H9 (cell line): Measurements from ENCODE around the gene PLCXD3. TPM values are rescaled to one million over a fixed set of nuclear protein-coding genes. Genes with fewer than 3 reads are reported as not detected.

Source experiments
- DNase-seq: peaks from one replicate; pipeline ENCODE4 v3.0.0-alpha.2; 2017
- H2AFZ ChIP-seq: one replicate; pipeline ENCODE4 v1.6.1; 2013; ENCODE audit warnings: mild to moderate bottlenecking, low read length, control low read depth, moderate library complexity
- H2AK5ac ChIP-seq: 2 replicates; pipeline ENCODE4 v1.6.1; 2013; ENCODE audit warnings: low read length, control low read depth, mixed read lengths; ENCODE audit not compliant: insufficient read length
- H2BK120ac ChIP-seq: one replicate; pipeline ENCODE4 v1.6.1; 2013; ENCODE audit warnings: low read depth, mild to moderate bottlenecking, low read length, control low read depth, inconsistent platforms; ENCODE audit not compliant: poor library complexity, severe bottlenecking
- H2BK12ac ChIP-seq: 2 replicates; pipeline ENCODE4 v1.6.1; 2013; ENCODE audit warnings: low read length, control low read depth, mixed read lengths, low read depth; ENCODE audit not compliant: insufficient read length
- H2BK15ac ChIP-seq: 2 replicates; pipeline ENCODE4 v1.6.1; 2013; ENCODE audit warnings: low read depth, low read length, control low read depth
- H2BK20ac ChIP-seq: one replicate; pipeline ENCODE4 v1.6.1; 2013; ENCODE audit warnings: low read depth, mild to moderate bottlenecking, low read length, control low read depth, inconsistent platforms; ENCODE audit not compliant: poor library complexity, severe bottlenecking
- H2BK5ac ChIP-seq: 2 replicates; pipeline ENCODE4 v1.6.1; 2013; ENCODE audit warnings: low read length, control low read depth, mixed read lengths; ENCODE audit not compliant: insufficient read length
- H3K14ac ChIP-seq: 2 replicates; pipeline ENCODE4 v1.6.1; 2013; ENCODE audit warnings: low read length, control low read depth; ENCODE audit not compliant: insufficient read depth
- H3K18ac ChIP-seq: 2 replicates; pipeline ENCODE4 v1.6.1; 2013; ENCODE audit warnings: low read depth, mild to moderate bottlenecking, mixed read lengths, low read length, control low read depth; ENCODE audit not compliant: insufficient read length
- H3K23ac ChIP-seq: 2 replicates; pipeline ENCODE4 v1.6.1; 2013; ENCODE audit warnings: low read length, control low read depth, mixed read lengths, low read depth; ENCODE audit not compliant: insufficient read length
- H3K23me2 ChIP-seq: 2 replicates; pipeline ENCODE4 v1.6.1; 2013; ENCODE audit warnings: low read depth, mild to moderate bottlenecking, mixed read lengths, low read length, control low read depth; ENCODE audit not compliant: insufficient read length, poor library complexity, severe bottlenecking
- H3K27ac ChIP-seq: 2 replicates; pipeline ENCODE4 v1.5.1; 2013; ENCODE audit warnings: low read length, control low read depth, mixed read lengths, low read depth; ENCODE audit not compliant: insufficient read length
- H3K27me3 ChIP-seq: 2 replicates; pipeline ENCODE4 v1.6.1; 2013; ENCODE audit warnings: low read length, control low read depth, inconsistent platforms; ENCODE audit not compliant: insufficient read depth
- H3K4ac ChIP-seq: 2 replicates; pipeline ENCODE4 v1.6.1; 2013; ENCODE audit warnings: low read depth, mild to moderate bottlenecking, control low read depth, inconsistent platforms, low read length, moderate library complexity
- H3K4me1 ChIP-seq: 2 replicates; pipeline ENCODE4 v1.6.1; 2013; ENCODE audit warnings: low read length, control low read depth, inconsistent platforms; ENCODE audit not compliant: insufficient read depth
- H3K4me2 ChIP-seq: 2 replicates; pipeline ENCODE4 v1.6.1; 2013; ENCODE audit warnings: low read length, control low read depth, mixed read lengths; ENCODE audit not compliant: insufficient read length, insufficient read depth
- H3K56ac ChIP-seq: 2 replicates; pipeline ENCODE4 v1.6.1; 2013; ENCODE audit warnings: low read depth, mild to moderate bottlenecking, mixed read lengths, low read length, control low read depth; ENCODE audit not compliant: insufficient read length
- H3K79me1 ChIP-seq: 2 replicates; pipeline ENCODE4 v1.6.1; 2013; ENCODE audit warnings: low read depth, mild to moderate bottlenecking, moderate library complexity, low read length, control low read depth, inconsistent platforms; ENCODE audit not compliant: insufficient read depth, poor library complexity, severe bottlenecking
- H3K79me2 ChIP-seq: 2 replicates; pipeline ENCODE4 v1.6.1; 2013; ENCODE audit warnings: low read length, control low read depth, inconsistent platforms; ENCODE audit not compliant: insufficient read depth
- H3K9ac ChIP-seq: 2 replicates; pipeline ENCODE4 v1.6.1; 2013; ENCODE audit warnings: low read length, control low read depth, mixed read lengths; ENCODE audit not compliant: insufficient read length; ENCODE audit errors: extremely low read depth
- H3K9me3 ChIP-seq: one replicate; pipeline ENCODE4 v1.6.1; 2013; ENCODE audit warnings: low read depth, low read length, inconsistent platforms; ENCODE audit not compliant: control insufficient read depth
- H3T11ph ChIP-seq: one replicate; pipeline ENCODE4 v1.6.1; 2013; ENCODE audit warnings: mild to moderate bottlenecking, low read length, control low read depth, inconsistent platforms
- H4K20me1 ChIP-seq: one replicate; pipeline ENCODE4 v1.6.1; 2013; ENCODE audit not compliant: control insufficient read depth, insufficient read length, insufficient read depth
- H4K5ac ChIP-seq: 2 replicates; pipeline ENCODE4 v1.6.1; 2013; ENCODE audit warnings: low read depth, mild to moderate bottlenecking, mixed read lengths, low read length, control low read depth; ENCODE audit not compliant: insufficient read length
- H4K8ac ChIP-seq: replicated peaks from 2 replicates; pipeline ENCODE4 v1.6.1; 2013; ENCODE audit warnings: low read length, control low read depth, mixed read lengths, low read depth; ENCODE audit not compliant: insufficient read length
- H4K91ac ChIP-seq: 2 replicates; pipeline ENCODE4 v1.6.1; 2013; ENCODE audit warnings: low read depth, mild to moderate bottlenecking, moderate library complexity, mixed read lengths, low read length, control low read depth; ENCODE audit not compliant: insufficient read length
- H3K27ac Mint-ChIP-seq, 3 experiments: 2 replicates in 2 of 3; 3 replicates in 1 of 3; pipeline ENCODE4 v1.8.0; 2020 to 2021; ENCODE audit warnings: mixed read lengths in 3 of 3, mild to moderate bottlenecking in 1 of 3, moderate library complexity in 1 of 3
- H3K27me3 Mint-ChIP-seq: 2 replicates; pipeline ENCODE4 v1.8.0; 2021; ENCODE audit warnings: low read depth, mild to moderate bottlenecking, moderate library complexity, mixed read lengths
- H3K36me3 Mint-ChIP-seq, 3 experiments: 2 replicates in 2 of 3; 3 replicates in 1 of 3; pipeline ENCODE4 v1.8.0; 2020 to 2021; ENCODE audit warnings: low read depth in 3 of 3, mixed read lengths in 3 of 3; ENCODE audit not compliant: insufficient read depth in 1 of 3
- H3K4me1 Mint-ChIP-seq, 2 experiments: 2 replicates each; pipeline ENCODE4 v1.8.0; 2020; ENCODE audit warnings: mixed read lengths in 2 of 2
- H3K4me3 Mint-ChIP-seq, 2 experiments: 2 replicates in 1 of 2; 3 replicates in 1 of 2; pipeline ENCODE4 v1.8.0; 2020 to 2021; ENCODE audit warnings: mild to moderate bottlenecking in 2 of 2, mixed read lengths in 2 of 2, moderate library complexity in 1 of 2
- H3K9me3 Mint-ChIP-seq, 2 experiments: 2 replicates in 1 of 2; 3 replicates in 1 of 2; pipeline ENCODE4 v1.8.0; 2020; ENCODE audit warnings: mild to moderate bottlenecking in 2 of 2, mixed read lengths in 2 of 2, moderate library complexity in 1 of 2
- WGBS: extraction: QIAGEN DNeasy Blood & Tissue Kit; methylation state at CpG from one replicate; pipeline ENCODE4 v1.1.7; 2013; ENCODE audit warnings: missing lambda C conversion rate, low lambda C conversion rate, mixed read lengths; ENCODE audit not compliant: insufficient read length; ENCODE audit errors: extremely low coverage; 5-methylcytosine and 5-hydroxymethylcytosine counted together
- total RNA-seq: library from RNA; stranded (reverse); gene quantifications from 2 replicates; pipeline ENCODE4 v1.2.1, GENCODE V29; 2021
- TF ChIP-seq, protein P1 (sequence below): fragments of 200-600 bp; sonication (generic); conservative IDR thresholded peaks from 3 replicates; pipeline ENCODE4 v1.8.0; 2021; ENCODE audit warnings: antibody characterized with exemption, mild to moderate bottlenecking

PLCXD3 gene
- total RNA-seq, 1 experiment from 2014 or later, result not detected

DNA sequence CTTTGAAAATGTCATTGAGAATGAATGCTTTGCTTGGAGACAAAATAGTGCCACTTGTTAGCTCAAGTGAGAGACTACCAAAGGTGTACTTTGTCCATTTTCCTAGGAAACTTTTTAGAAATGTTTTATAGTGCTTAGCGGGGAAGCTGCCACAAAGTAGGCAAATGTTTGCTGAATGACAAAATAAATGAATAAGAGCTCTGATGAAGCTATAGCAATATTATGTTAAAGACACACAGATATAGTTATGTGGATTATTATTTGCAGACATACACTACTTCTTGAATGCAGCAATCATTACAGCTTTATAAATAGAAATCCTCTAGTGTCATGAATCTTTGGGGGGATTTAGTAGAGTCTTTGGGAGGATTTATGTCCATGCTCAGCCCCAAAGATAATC, 204.4 kb downstream of the PLCXD3 start:
- no peak overlapping the region for H4K91ac ChIP-seq
- H4K8ac ChIP-seq, result no peak overlapping the region
- H4K5ac ChIP-seq, result no peak overlapping the region
- no peaks in the 10 kb centered on the region for H3K79me1 ChIP-seq
- H3K27me3 ChIP-seq, result no peaks in the 10 kb centered on the region
- no peak overlapping the region for H3K23ac ChIP-seq
- no peaks in the 10 kb centered on the region for H3K36me3 Mint-ChIP-seq
- no peak overlapping the region for H3K9ac ChIP-seq
- H2BK20ac ChIP-seq, result no peak overlapping the region
- H3K27ac ChIP-seq, result no peak overlapping the region
- H2AFZ ChIP-seq, result no peak overlapping the region
- no peak for DNase-seq
- no peaks in the 10 kb centered on the region for H3K79me2 ChIP-seq
- H3K4me3 Mint-ChIP-seq, result no peak overlapping the region
- no peak overlapping the region for H2AK5ac ChIP-seq
- no peaks in the 10 kb centered on the region for H4K20me1 ChIP-seq
- no peaks in the 10 kb centered on the region for H3K4me1 ChIP-seq
- H3K14ac ChIP-seq, result no peak overlapping the region
- no peaks in the 10 kb centered on the region for H3K4me1 Mint-ChIP-seq
- no peak overlapping the region for H3K4ac ChIP-seq
- H3K23me2 ChIP-seq, result no peaks in the 10 kb centered on the region
- H3K18ac ChIP-seq, result no peak overlapping the region
- H3K56ac ChIP-seq, result no peak overlapping the region
- H2BK5ac ChIP-seq, result no peak overlapping the region
- no peak overlapping the region for H3T11ph ChIP-seq
- no peaks in the 10 kb centered on the region for H3K27me3 Mint-ChIP-seq
- no peak overlapping the region for H2BK12ac ChIP-seq
- TF ChIP-seq, protein P1, sequence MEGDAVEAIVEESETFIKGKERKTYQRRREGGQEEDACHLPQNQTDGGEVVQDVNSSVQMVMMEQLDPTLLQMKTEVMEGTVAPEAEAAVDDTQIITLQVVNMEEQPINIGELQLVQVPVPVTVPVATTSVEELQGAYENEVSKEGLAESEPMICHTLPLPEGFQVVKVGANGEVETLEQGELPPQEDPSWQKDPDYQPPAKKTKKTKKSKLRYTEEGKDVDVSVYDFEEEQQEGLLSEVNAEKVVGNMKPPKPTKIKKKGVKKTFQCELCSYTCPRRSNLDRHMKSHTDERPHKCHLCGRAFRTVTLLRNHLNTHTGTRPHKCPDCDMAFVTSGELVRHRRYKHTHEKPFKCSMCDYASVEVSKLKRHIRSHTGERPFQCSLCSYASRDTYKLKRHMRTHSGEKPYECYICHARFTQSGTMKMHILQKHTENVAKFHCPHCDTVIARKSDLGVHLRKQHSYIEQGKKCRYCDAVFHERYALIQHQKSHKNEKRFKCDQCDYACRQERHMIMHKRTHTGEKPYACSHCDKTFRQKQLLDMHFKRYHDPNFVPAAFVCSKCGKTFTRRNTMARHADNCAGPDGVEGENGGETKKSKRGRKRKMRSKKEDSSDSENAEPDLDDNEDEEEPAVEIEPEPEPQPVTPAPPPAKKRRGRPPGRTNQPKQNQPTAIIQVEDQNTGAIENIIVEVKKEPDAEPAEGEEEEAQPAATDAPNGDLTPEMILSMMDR, result no peak
- H3K4me2 ChIP-seq, result no peak overlapping the region
- H3K9me3 Mint-ChIP-seq, result no peaks in the 10 kb centered on the region
- H3K27ac Mint-ChIP-seq, result no peak overlapping the region
- no peaks in the 10 kb centered on the region for H3K9me3 ChIP-seq
- H2BK15ac ChIP-seq, result no peak overlapping the region
- no CpG with 5 or more reads among the region's 1 CpG for WGBS
- H2BK120ac ChIP-seq, result no peak overlapping the region
